Suppressor macrophage (primary cell): ENCODE data around the gene IFT43.

Source experiments
- DNase-seq, 4 experiments: peaks; one replicate each; pipeline ENCODE4 v3.0.0-alpha.2; 2020 to 2022

Gene IFT43

GRCh38 chr14:76083796-76084765 is 98.5 kb downstream of the IFT43 start:
- no peak for DNase-seq

GRCh38 chr14:76085358-76085757 is 99.8 kb downstream of the IFT43 start:
- DNase-seq, result no peak

DNA sequence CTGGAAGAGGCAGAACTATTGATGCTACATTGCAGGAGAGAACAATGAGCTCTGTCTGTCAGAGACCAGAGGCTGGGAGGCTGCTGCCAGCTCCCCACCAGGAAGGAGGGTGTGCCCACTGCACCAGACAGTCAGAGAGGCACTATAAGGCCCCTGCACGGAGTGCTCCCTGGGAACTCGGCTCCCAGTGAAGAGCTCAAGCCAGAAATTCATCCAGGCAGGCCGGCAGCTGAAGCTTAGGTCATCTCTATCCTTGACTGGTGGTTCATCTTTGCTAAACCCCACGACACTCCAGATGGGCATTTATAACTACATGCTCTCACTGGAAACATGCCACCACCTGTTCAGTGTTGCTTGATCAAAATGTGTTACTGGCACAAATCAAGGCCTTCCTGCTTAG is 101.1 kb downstream of the IFT43 start:
- no peak for DNase-seq

DNA sequence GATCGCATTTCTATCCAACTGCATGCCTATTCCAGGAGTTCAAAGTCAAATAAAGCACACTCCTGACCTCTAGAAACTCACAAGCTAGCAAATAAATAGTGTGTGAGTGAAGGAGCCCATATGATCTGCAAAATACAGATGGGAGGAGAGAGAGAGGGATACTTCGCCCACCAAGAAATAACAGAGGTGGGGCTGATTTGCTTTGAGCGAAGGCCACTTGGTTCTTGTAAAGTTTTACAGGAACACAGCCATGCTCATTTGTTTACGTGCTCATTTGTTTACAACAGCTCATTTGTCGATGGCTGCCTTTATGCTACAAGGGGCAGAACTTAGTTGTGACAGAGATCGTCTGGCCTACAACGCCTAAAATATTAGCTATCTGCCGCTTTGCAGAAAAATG is 102.8 kb downstream of the IFT43 start:
- no peak for DNase-seq

DNA sequence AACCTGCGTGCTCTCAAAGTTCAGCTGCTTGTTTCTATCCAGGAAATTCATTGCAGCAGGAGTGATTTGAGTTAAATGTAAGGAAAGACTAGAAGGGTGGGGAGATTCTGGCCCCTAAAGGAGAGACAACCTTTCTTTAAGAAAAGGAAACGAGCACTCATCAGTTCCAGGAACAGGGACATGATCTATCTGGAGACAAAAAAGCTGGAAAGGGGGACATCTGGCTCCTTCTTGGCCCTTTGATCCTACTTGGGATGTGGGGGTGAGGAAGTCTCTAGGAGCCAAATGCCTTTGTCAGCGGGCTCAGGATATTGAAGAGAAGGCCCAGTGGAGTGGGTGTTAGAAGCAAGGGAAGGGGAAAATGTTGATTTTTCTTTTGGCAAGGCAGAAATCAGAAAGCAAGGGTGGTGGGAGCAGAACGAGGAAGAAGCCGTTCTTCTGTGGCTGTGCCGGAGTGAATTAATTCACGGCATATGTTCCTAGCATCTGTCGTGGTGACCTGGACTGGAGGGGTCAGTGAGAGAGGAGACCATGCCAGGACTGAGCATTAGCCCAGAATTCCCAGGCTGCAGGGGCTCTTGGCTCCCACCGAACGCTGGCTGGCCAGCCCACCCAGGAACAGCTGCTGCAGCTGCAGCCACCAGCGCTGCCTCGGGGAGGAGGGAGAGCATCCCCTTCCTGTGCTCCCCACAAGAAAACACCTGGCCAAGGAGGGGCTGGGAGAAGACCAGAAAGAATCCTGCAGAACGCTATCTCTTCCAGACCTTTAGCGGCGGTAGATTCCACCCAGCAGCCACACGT is 103.4 kb downstream of the IFT43 start:
- no peak for DNase-seq

GRCh38 chr14:76089575-76089974 is 104.0 kb downstream of the IFT43 start:
- DNase-seq, result no peak

DNA sequence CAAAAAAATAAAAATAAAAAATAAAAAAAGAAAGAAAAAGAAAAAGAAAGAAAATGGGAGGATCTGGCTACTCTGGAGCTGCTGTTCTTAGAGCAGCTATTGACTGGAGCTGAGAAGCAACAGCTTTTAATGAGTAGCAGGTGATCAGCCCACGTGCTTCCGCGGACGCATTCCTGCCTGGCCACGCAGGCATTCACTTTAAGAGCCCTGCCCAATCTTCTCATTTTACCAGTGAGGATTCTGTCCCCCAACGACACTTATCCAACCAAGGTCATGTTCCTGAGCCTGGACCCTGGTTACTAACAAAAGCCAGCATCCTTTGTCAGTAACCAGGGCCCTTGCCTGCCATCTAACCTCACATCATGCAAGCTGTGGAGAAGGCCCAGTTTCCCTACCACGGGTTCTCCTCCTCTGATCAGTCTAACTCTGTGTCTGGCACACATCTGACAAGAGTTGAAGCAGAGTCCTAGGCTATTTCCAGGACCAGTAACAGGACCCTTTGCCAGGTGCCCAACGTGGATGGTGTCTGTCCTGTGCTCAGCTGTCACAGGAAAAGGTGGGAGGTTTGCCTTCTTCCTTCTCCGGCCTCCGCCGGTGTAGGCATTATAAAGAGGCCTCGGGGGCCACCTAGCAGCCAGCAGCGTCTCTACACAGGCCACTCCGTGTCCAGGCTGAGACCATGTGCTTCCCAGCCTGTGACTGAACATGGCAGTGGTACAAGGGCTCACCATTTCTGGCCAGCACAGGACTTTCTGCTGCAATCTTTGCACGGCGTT is 105.2 kb downstream of the IFT43 start:
- DNase-seq, result peak; percentile 9 to 50 (median 30)

- no peak for DNase-seq
These were observed 107.5 kb downstream of the IFT43 start for GRCh38 chr14:76093077-76093476.

- DNase-seq, result no peak
These were observed 110.7 kb downstream of the IFT43 start for GRCh38 chr14:76096257-76096656.

- peak; percentile 6 to 61 (median 20) for DNase-seq
These were observed 112.0 kb downstream of the IFT43 start for GRCh38 chr14:76097547-76097946.

- DNase-seq, result no peak
These were observed 112.5 kb downstream of the IFT43 start for GRCh38 chr14:76098047-76098446.

DNA sequence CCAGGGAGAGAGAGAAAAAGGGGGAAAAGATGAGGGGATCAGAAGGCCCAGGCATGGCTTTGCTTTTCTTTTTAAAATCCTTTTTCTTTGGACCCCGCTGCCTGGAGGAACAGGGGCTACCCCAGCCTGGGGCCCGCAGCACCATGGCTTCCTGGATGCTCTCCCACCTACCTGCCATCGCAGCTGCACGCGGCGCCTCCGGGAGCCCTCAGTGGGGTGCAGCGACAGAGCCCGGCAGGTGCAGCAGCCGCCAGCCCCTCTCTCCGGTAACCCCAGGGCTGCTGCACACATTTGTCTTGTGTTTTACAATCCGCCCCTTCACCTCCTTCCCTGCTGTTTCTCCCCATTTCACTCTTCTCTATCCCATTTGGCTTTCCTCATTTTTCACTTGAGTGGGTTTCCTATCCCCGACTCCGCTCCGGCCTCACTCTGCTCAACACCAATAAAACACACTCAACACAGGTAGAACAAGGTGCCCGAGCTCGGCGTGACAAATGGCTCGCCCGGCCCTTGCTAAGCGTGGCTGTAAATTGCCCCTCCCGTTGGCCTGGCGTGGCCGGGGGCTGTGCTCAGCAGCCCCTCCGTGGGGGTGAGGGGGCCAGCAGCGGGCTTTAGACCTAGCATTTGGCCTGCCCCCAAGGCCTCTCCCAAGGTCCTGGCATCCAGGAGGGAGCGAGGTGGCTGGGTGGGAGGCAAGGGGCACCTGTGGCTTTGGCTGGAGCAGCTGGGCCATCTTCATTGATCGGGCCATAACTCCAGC is 113.5 kb downstream of the IFT43 start:
- DNase-seq, result no peak

DNA sequence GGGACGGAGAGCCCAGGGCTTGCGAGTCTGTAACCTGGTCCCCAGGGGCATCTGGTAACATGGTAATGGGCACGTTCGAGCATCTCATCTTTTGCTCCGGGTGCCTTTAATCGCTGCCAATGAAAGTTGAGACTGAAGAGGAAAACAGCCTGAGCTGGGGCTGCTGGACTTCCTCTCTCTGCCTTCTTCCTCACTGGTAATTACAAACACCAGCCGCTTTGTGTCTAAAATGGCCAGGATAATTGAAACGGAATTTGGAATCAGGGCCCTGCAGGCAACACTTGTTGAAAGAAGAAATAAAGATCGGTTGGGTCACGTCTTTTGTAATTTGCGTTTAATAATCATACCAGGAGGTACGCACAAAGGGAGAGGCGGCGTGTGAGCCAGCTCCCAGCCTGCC is 114.7 kb downstream of the IFT43 start:
- DNase-seq, result no peak

DNA sequence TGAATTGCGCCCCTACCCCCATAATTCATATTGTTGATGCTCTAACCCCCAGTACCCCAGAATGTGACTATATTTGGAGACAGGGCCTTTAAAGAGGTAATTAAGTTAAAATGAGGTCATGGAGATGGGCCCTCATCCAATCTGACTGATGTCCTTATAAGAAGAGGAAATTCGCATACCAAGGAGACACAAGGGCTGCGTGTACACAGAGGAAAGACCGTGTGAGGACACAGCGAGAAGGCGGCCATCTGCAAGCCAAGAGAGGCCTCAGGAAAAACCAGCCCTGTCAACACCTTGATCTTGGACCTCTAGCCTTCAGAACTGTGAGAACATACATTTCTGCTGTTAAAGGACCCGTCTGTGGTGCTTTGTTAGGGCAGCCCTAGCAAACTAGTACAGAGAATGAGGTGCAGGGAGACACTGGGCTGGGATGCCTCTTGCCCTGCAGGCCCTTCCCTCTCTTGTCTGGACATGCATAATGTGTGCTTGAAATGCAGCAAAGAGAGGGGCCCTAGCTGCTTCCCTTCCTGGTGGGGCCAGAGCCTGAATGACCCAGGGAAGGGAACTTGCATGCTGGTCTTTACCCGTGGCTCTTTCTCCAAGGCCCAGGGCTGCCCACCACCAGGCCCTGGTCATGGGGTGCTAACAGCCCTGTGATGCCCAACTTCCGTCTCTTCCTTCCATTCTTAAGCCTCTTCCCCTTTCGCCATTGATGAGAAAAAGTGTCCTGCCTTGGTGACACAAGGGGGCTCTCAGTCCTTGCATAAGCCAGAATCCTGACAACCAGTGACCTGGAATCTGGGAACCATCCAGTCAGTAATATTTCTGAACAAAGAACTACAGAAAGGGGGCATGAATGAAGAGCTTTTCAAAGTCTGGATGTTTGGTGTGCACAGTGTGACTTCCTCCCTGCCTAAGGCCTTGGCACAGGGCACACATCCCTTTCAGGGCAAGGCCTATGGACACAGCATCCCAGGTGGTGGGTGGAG is 116.1 kb downstream of the IFT43 start:
- peak in 2 of 4 experiments; percentile 14 to 16 for DNase-seq

- DNase-seq, result no peak
These were observed 119.3 kb downstream of the IFT43 start for GRCh38 chr14:76104802-76105355.

DNA sequence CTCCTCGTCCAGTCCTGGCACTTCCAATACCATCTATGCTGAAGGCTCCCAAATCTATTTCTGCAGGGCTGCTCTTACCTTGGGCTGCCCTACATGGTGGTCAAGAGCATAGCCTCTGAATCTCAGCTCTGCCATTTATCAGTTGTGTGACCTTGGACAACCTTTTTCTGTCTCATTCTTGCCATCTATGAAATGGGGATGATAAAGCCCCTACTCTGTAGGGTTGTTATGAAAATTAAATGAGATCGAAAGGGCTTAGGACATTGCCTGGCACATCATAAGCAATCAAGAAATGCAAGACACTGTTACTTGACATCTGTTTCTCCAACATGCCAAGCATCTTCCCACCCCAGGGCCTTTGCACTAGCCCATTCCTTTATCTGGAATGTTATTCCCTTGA is 120.6 kb downstream of the IFT43 start:
- DNase-seq, result no peak

DNA sequence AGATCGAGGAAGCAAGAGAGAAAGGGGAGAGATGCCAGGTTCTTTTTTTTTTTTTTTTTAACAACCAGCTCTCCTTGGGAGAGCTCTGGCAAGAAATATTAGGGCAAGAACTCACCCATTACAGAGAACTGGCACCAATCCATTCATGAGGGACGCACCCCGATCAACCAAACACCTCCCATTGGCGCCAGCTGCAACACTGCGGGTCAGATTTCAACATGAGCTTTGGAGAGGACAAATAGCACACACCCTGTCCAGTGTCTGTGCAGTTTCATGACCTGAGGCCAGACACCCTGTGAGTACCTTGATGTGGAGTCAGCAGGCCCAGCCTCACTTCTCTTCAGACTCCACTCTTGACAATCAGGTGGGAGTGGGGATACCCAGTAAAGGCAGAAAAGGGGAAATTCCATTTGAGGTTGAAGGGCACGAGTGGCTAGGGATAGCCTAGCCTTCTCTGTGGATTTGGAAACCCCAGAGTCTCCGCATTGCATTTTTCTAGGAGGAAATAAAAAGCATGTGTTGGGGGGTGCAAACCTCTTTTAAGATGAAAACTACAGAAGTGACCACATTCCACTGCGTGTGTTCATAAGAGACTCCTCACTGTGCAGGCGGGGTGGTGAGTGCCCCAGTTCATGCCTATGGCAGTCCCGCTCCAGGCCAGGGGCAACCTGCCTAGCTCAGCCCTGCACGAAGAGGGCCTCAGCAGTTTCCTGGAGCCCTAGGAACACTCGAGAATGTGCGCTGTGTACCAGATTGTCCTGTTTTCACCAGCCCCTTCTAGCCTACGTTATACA is 123.7 kb downstream of the IFT43 start:
- no peak for DNase-seq

- no peak for DNase-seq
These were observed 127.5 kb downstream of the IFT43 start for GRCh38 chr14:76112889-76113624.

- no peak for DNase-seq
These were observed 128.1 kb downstream of the IFT43 start for GRCh38 chr14:76113691-76114090.
